ENCODE data around the gene MLH3. TPM values are rescaled to one million over a fixed set of nuclear protein-coding genes. Genes with fewer than 3 reads are reported as not detected.

MLH3 gene
- total and polyA plus RNA-seq, 2 experiments from 2014 or later = 10.8 to 12.3 TPM

DNA sequence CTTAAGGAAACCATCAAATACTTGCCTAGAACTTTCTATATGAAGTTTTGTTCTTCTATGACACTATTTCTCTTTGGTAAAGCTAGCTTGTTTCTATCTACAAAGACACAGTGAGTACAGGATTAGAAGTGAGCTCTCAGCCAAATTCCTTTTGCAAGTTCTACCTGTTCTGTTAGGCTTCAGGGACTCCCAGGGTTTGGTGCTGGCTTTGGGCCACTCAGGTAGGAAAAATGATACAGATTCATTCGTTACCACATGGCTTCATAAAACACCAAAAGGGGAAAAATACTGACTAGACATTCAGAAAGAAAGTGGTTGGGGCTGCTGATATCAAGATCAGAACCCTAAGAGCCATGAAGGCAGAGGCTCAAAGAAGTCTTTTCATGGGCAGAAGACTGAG is 32.0 kb upstream of the MLH3 start:
- no peak overlapping the region for H3K27ac ChIP-seq
- peaks cover 48% of the 10 kb centered on the region for H3K36me3 ChIP-seq (ENCODE audit: low read depth)
- no peaks in the 10 kb centered on the region for H3K4me1 ChIP-seq (ENCODE audit: insufficient read depth)
- in situ Hi-C loops (cut with MboI) = no loop called here
- H3K79me2 ChIP-seq (ENCODE audit: insufficient read depth) = no peaks in the 10 kb centered on the region
- DNase-seq = no peak
- H3K4me2 ChIP-seq (ENCODE audit: unreplicated experiment) = no peak overlapping the region
- H2AFZ ChIP-seq = no peak overlapping the region
- no peaks in the 10 kb centered on the region for H3K27me3 ChIP-seq (replicated peaks; ENCODE audit: insufficient read depth)
- TF ChIP-seq EZH2 (IDR thresholded peaks at IDR 0.05; ENCODE audit: insufficient read depth, poor library complexity, severe bottlenecking) (no peak), EZH2phosphoT487 (IDR thresholded peaks at IDR 0.05; ENCODE audit: insufficient read depth, low read depth) (no peak)
- H4K20me1 ChIP-seq (ENCODE audit: insufficient read depth) = no peaks in the 10 kb centered on the region
- H3F3A ChIP-seq (ENCODE audit: insufficient read depth) = no peaks in the 10 kb centered on the region; the same call in 1 of the 2 replicates
- WGBS, 2 experiments (ENCODE audit: low coverage in 1 of 2, low lambda C conversion rate in 2 of 2, missing lambda C conversion rate in 2 of 2) = 93 to 97% methylated on average over 1 of the region's 1 CpG
- H3K9ac ChIP-seq = no peak overlapping the region
- no peak overlapping the region for H3K4me3 ChIP-seq
- H3K9me2 ChIP-seq (ENCODE audit: insufficient read depth) = no peaks in the 10 kb centered on the region
- no peaks in the 10 kb centered on the region for H3K9me3 ChIP-seq (ENCODE audit: low read depth)

- peaks cover 33% of the 10 kb centered on the region for H3K36me3 ChIP-seq (ENCODE audit: low read depth)
- H3K27ac ChIP-seq = no peak overlapping the region
- no peaks in the 10 kb centered on the region for H3K9me3 ChIP-seq (ENCODE audit: low read depth)
- H3K9me2 ChIP-seq (ENCODE audit: insufficient read depth) = no peaks in the 10 kb centered on the region
- no peak for TF ChIP-seq EZH2 (IDR thresholded peaks at IDR 0.05; ENCODE audit: insufficient read depth, poor library complexity, severe bottlenecking)
- TF ChIP-seq EZH2phosphoT487 (IDR thresholded peaks at IDR 0.05; ENCODE audit: insufficient read depth, low read depth) = no peak
- H4K20me1 ChIP-seq (ENCODE audit: insufficient read depth) = no peaks in the 10 kb centered on the region
- no peak overlapping the region for H3K9ac ChIP-seq
- WGBS, 2 experiments (ENCODE audit: low coverage in 1 of 2, low lambda C conversion rate in 2 of 2, missing lambda C conversion rate in 2 of 2) = 43 to 52% methylated on average over 2 of the region's 2 CpGs
- no peaks in the 10 kb centered on the region for H3K79me2 ChIP-seq (ENCODE audit: insufficient read depth)
- no peaks in the 10 kb centered on the region for H3K27me3 ChIP-seq (replicated peaks; ENCODE audit: insufficient read depth)
- H3F3A ChIP-seq (ENCODE audit: insufficient read depth) = no peaks in the 10 kb centered on the region; the same call in 1 of the 2 replicates
- no peaks in the 10 kb centered on the region for H3K4me1 ChIP-seq (ENCODE audit: insufficient read depth)
- H2AFZ ChIP-seq = no peak overlapping the region
- H3K4me3 ChIP-seq = no peak overlapping the region
- no peak for DNase-seq
- H3K4me2 ChIP-seq (ENCODE audit: unreplicated experiment) = no peak overlapping the region
- in situ Hi-C loops (cut with MboI) = no loop called here
These were observed 30.5 kb upstream of the MLH3 start for GRCh38 chr14:75081660-75082229.

- Histone ChIP-seq H4K20me1 (ENCODE audit: insufficient read depth) (no peaks in the 10 kb centered on the region), H3F3A (ENCODE audit: insufficient read depth) (no peaks in the 10 kb centered on the region; the same call in 1 of the 2 replicates), H3K4me3 (no peak overlapping the region), H2AFZ (no peak overlapping the region), H3K9me2 (ENCODE audit: insufficient read depth) (no peaks in the 10 kb centered on the region), H3K4me2 (ENCODE audit: unreplicated experiment) (no peak overlapping the region), H3K27me3 (replicated peaks; ENCODE audit: insufficient read depth) (no peaks in the 10 kb centered on the region), H3K27ac (no peak overlapping the region), H3K79me2 (ENCODE audit: insufficient read depth) (no peaks in the 10 kb centered on the region), H3K4me1 (ENCODE audit: insufficient read depth) (no peaks in the 10 kb centered on the region), H3K9ac (no peak overlapping the region), H3K9me3 (ENCODE audit: low read depth) (no peaks in the 10 kb centered on the region), H3K36me3 (ENCODE audit: low read depth) (peaks cover 17% of the 10 kb centered on the region; the same call in 1 of the 2 replicates)
- no peak for DNase-seq
- TF ChIP-seq EZH2phosphoT487 (IDR thresholded peaks at IDR 0.05; ENCODE audit: insufficient read depth, low read depth) = no peak
- TF ChIP-seq EZH2 (IDR thresholded peaks at IDR 0.05; ENCODE audit: insufficient read depth, poor library complexity, severe bottlenecking) = no peak
- WGBS, 2 experiments (ENCODE audit: low coverage in 1 of 2, low lambda C conversion rate in 2 of 2, missing lambda C conversion rate in 2 of 2) = 87 to 90% methylated on average over 4 of the region's 4 CpGs
- in situ Hi-C loops (cut with MboI) = loop anchor here (10.0 kb wide), 1 partner anchor 145 kb away; no protein-coding TSS in a partner anchor
These were observed 28.3 kb upstream of the MLH3 start for GRCh38 chr14:75079521-75079920.

DNA sequence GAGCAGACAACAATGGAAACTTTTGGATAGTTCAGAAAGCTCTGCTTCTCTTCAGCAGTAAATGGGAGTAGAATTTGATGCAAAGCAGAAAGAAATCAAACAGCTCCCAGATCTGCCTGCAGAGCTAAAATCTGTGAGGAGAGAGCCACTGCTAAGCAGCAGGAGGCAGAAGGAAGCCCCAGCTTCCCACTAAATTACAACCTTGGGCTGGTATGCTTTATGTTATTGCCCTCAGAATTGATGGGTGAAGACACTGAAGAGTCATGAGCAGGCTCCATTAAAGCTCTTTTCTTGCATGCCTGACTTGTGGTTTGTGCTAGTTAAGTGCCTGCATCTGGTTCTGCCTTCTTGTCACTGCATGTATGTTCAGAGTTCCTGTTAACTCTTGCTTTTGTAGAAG is 26.5 kb upstream of the MLH3 start:
- 0 out of 2 replicates have a peak, but pooled peaks cover 2% of the 10 kb centered on the region for H3K36me3 ChIP-seq (ENCODE audit: low read depth)
- H4K20me1 ChIP-seq (ENCODE audit: insufficient read depth) = no peaks in the 10 kb centered on the region
- no peaks in the 10 kb centered on the region; the same call in 1 of the 2 replicates for H3F3A ChIP-seq (ENCODE audit: insufficient read depth)
- no peak for TF ChIP-seq EZH2 (IDR thresholded peaks at IDR 0.05; ENCODE audit: insufficient read depth, poor library complexity, severe bottlenecking)
- TF ChIP-seq EZH2phosphoT487 (IDR thresholded peaks at IDR 0.05; ENCODE audit: insufficient read depth, low read depth) = no peak
- no peak overlapping the region for H3K9ac ChIP-seq
- no peaks in the 10 kb centered on the region for H3K27me3 ChIP-seq (replicated peaks; ENCODE audit: insufficient read depth)
- no peaks in the 10 kb centered on the region for H3K4me1 ChIP-seq (ENCODE audit: insufficient read depth)
- H3K4me2 ChIP-seq (ENCODE audit: unreplicated experiment) = no peak overlapping the region
- H3K9me3 ChIP-seq (ENCODE audit: low read depth) = no peaks in the 10 kb centered on the region
- H2AFZ ChIP-seq = no peak overlapping the region
- no peak overlapping the region for H3K4me3 ChIP-seq
- H3K79me2 ChIP-seq (ENCODE audit: insufficient read depth) = no peaks in the 10 kb centered on the region
- H3K27ac ChIP-seq = no peak overlapping the region
- in situ Hi-C loops (cut with MboI) = loop anchor here (10.0 kb wide), 1 partner anchor 143 kb away; no protein-coding TSS in a partner anchor
- DNase-seq = no peak
- H3K9me2 ChIP-seq (ENCODE audit: insufficient read depth) = no peaks in the 10 kb centered on the region
